Measurements from ENCODE around the gene PTGER2.

The PTGER2 gene

GRCh38 chr14:52275372-52275771, 38.7 kb upstream of the PTGER2 start:
- no peak for TF ChIP-seq TEAD4 (IDR thresholded peaks at IDR 0.05)
- no peak for TF ChIP-seq EGR1 (IDR thresholded peaks at IDR 0.05)
- no peak for TF ChIP-seq YY1 (IDR thresholded peaks at IDR 0.05; ENCODE audit: low read depth)
- TF ChIP-seq TAF1 (IDR thresholded peaks at IDR 0.05; ENCODE audit: low read depth) = no peak
- no peak for TF ChIP-seq RAD21 (IDR thresholded peaks at IDR 0.05; ENCODE audit: low read depth)
- TF ChIP-seq EP300 (IDR thresholded peaks at IDR 0.05; ENCODE audit: borderline replicate concordance) = no peak
- TF ChIP-seq MAX (IDR thresholded peaks at IDR 0.05) = no peak
- TF ChIP-seq FOXM1 (IDR thresholded peaks at IDR 0.05; ENCODE audit: borderline replicate concordance, low read depth) = no peak
- no peak for TF ChIP-seq TCF12 (IDR thresholded peaks at IDR 0.05; ENCODE audit: low read depth)
- TF ChIP-seq NFIC (IDR thresholded peaks at IDR 0.05) = no peak
- no peak for TF ChIP-seq USF1 (IDR thresholded peaks at IDR 0.05)
- TF ChIP-seq ZBTB7A (IDR thresholded peaks at IDR 0.05; ENCODE audit: low read depth) = no peak
- no peak for TF ChIP-seq CEBPB (IDR thresholded peaks at IDR 0.05)
- no peak for TF ChIP-seq CREB1 (IDR thresholded peaks at IDR 0.05; ENCODE audit: low read depth)
- TF ChIP-seq REST (IDR thresholded peaks at IDR 0.05; ENCODE audit: low read depth) = no peak

- TF ChIP-seq CREB1 (IDR thresholded peaks at IDR 0.05; ENCODE audit: low read depth) (no peak), TCF12 (IDR thresholded peaks at IDR 0.05; ENCODE audit: low read depth) (no peak), EGR1 (IDR thresholded peaks at IDR 0.05) (no peak), USF1 (IDR thresholded peaks at IDR 0.05) (no peak), CEBPB (IDR thresholded peaks at IDR 0.05) (no peak), YY1 (IDR thresholded peaks at IDR 0.05; ENCODE audit: low read depth) (no peak), ZBTB7A (IDR thresholded peaks at IDR 0.05; ENCODE audit: low read depth) (no peak), TAF1 (IDR thresholded peaks at IDR 0.05; ENCODE audit: low read depth) (no peak), NFIC (IDR thresholded peaks at IDR 0.05) (no peak), FOXM1 (IDR thresholded peaks at IDR 0.05; ENCODE audit: borderline replicate concordance, low read depth) (no peak), TEAD4 (IDR thresholded peaks at IDR 0.05) (no peak), RAD21 (IDR thresholded peaks at IDR 0.05; ENCODE audit: low read depth) (no peak), EP300 (IDR thresholded peaks at IDR 0.05; ENCODE audit: borderline replicate concordance) (no peak), REST (IDR thresholded peaks at IDR 0.05; ENCODE audit: low read depth) (no peak), MAX (IDR thresholded peaks at IDR 0.05) (no peak)
Observed at GRCh38 chr14:52277552-52277951, 36.6 kb upstream of the PTGER2 start.

- no peak for TF ChIP-seq FOXM1 (IDR thresholded peaks at IDR 0.05; ENCODE audit: borderline replicate concordance, low read depth)
- no peak for TF ChIP-seq CEBPB (IDR thresholded peaks at IDR 0.05)
- no peak for TF ChIP-seq TAF1 (IDR thresholded peaks at IDR 0.05; ENCODE audit: low read depth)
- no peak for TF ChIP-seq EGR1 (IDR thresholded peaks at IDR 0.05)
Observed at GRCh38 chr14:52279408-52279807, 34.7 kb upstream of the PTGER2 start.

GRCh38 chr14:52283099-52283498, 31.0 kb upstream of the PTGER2 start:
- no peak for TF ChIP-seq USF1 (IDR thresholded peaks at IDR 0.05)
- TF ChIP-seq EGR1 (IDR thresholded peaks at IDR 0.05) = no peak
- no peak for TF ChIP-seq TEAD4 (IDR thresholded peaks at IDR 0.05)
- TF ChIP-seq EP300 (IDR thresholded peaks at IDR 0.05; ENCODE audit: borderline replicate concordance) = no peak
- no peak for TF ChIP-seq CREB1 (IDR thresholded peaks at IDR 0.05; ENCODE audit: low read depth)
- TF ChIP-seq TCF12 (IDR thresholded peaks at IDR 0.05; ENCODE audit: low read depth) = no peak

- no peak for TF ChIP-seq CREB1 (IDR thresholded peaks at IDR 0.05; ENCODE audit: low read depth)
- TF ChIP-seq RAD21 (IDR thresholded peaks at IDR 0.05; ENCODE audit: low read depth) = no peak
- TF ChIP-seq REST (IDR thresholded peaks at IDR 0.05; ENCODE audit: low read depth) = no peak
- TF ChIP-seq MAX (IDR thresholded peaks at IDR 0.05) = no peak
- no peak for TF ChIP-seq FOXM1 (IDR thresholded peaks at IDR 0.05; ENCODE audit: borderline replicate concordance, low read depth)
- no peak for TF ChIP-seq TAF1 (IDR thresholded peaks at IDR 0.05; ENCODE audit: low read depth)
- no peak for TF ChIP-seq CEBPB (IDR thresholded peaks at IDR 0.05)
- TF ChIP-seq USF1 (IDR thresholded peaks at IDR 0.05) = no peak
- no peak for TF ChIP-seq EGR1 (IDR thresholded peaks at IDR 0.05)
- no peak for TF ChIP-seq ZBTB7A (IDR thresholded peaks at IDR 0.05; ENCODE audit: low read depth)
- no peak for TF ChIP-seq YY1 (IDR thresholded peaks at IDR 0.05; ENCODE audit: low read depth)
- TF ChIP-seq TCF12 (IDR thresholded peaks at IDR 0.05; ENCODE audit: low read depth) = no peak
- no peak for TF ChIP-seq NFIC (IDR thresholded peaks at IDR 0.05)
- TF ChIP-seq TEAD4 (IDR thresholded peaks at IDR 0.05) = no peak
- no peak for TF ChIP-seq EP300 (IDR thresholded peaks at IDR 0.05; ENCODE audit: borderline replicate concordance)
Observed at GRCh38 chr14:52286661-52287649, 27.2 kb upstream of the PTGER2 start.

Data from Ishikawa (cell line).